Activated T-cell treated with anti-CD3 and anti-CD28 coated beads, Interleukin-2, amount 50 U/mL, for 1 hour (primary cell): ENCODE data around the gene PARD3.

Experiments used
- DNase-seq: peaks from one replicate; pipeline ENCODE4 v3.0.0-alpha.2; 2020

The PARD3 gene

GRCh38 chr10:34821587-34822585, 6.8 kb upstream of the PARD3 start:
- DNase-seq = no peak

- no peak for DNase-seq
These were observed 2.5 kb upstream of the PARD3 start for GRCh38 chr10:34817586-34817985.

- no peak for DNase-seq
These were observed 2.0 kb upstream of the PARD3 start for GRCh38 chr10:34817054-34817453.

GRCh38 chr10:34816501-34817002, 1.5 kb upstream of the PARD3 start:
- no peak for DNase-seq

GRCh38 chr10:34816085-34816496, 995 bp upstream of the PARD3 start:
- DNase-seq = no peak

- no peak for DNase-seq
These were observed 247 bp downstream of the PARD3 start for GRCh38 chr10:34814913-34815184.

- DNase-seq = no peak
These were observed 728 bp downstream of the PARD3 start for GRCh38 chr10:34814223-34814912.

GRCh38 chr10:34813626-34814222, 1.4 kb downstream of the PARD3 start:
- no peak for DNase-seq

GRCh38 chr10:34812771-34813170, 2.3 kb downstream of the PARD3 start:
- no peak for DNase-seq

GRCh38 chr10:34811968-34812514, 3.1 kb downstream of the PARD3 start:
- DNase-seq = no peak

GRCh38 chr10:34811126-34811967, 3.7 kb downstream of the PARD3 start:
- no peak for DNase-seq

- DNase-seq = no peak
These were observed 5.3 kb downstream of the PARD3 start for GRCh38 chr10:34809796-34810195.

- no peak for DNase-seq
These were observed 6.0 kb downstream of the PARD3 start for GRCh38 chr10:34808801-34809745.

- no peak for DNase-seq
These were observed 6.8 kb downstream of the PARD3 start for GRCh38 chr10:34808336-34808735.

GRCh38 chr10:34804306-34804705, 10.8 kb downstream of the PARD3 start:
- DNase-seq = no peak

- no peak for DNase-seq
These were observed 12.4 kb downstream of the PARD3 start for GRCh38 chr10:34802692-34803091.

- no peak for DNase-seq
These were observed 13.9 kb downstream of the PARD3 start for GRCh38 chr10:34801097-34801733.

GRCh38 chr10:34800624-34801023, 14.5 kb downstream of the PARD3 start:
- DNase-seq = no peak

GRCh38 chr10:34798654-34799053, 16.4 kb downstream of the PARD3 start:
- no peak for DNase-seq

GRCh38 chr10:34797155-34797554, 17.9 kb downstream of the PARD3 start:
- DNase-seq = no peak

GRCh38 chr10:34796133-34796532, 19.0 kb downstream of the PARD3 start:
- no peak for DNase-seq
